Activated T-cell treated with anti-CD3 and anti-CD28 coated beads for 4 hours (primary cell): ENCODE data around the gene MRPL36.
"Not testable (repeated sequence)": the region's sequence is repeated elsewhere in the genome, so short reads cannot be mapped to it uniquely, and the experiment has no call there.

Experiments
- DNase-seq: peaks from one replicate; pipeline ENCODE4 v3.0.0-alpha.2; 2020

MRPL36 gene

GRCh38 chr5:1814183-1815020, 14.8 kb upstream of the MRPL36 start:
- no peak for DNase-seq

- DNase-seq: no peak
Observed at GRCh38 chr5:1810581-1811101, 11.0 kb upstream of the MRPL36 start.

- DNase-seq: no peak
Observed at GRCh38 chr5:1809416-1810035, 9.9 kb upstream of the MRPL36 start.

- DNase-seq: no peak
Observed at GRCh38 chr5:1808439-1808838, 8.8 kb upstream of the MRPL36 start.

- no peak for DNase-seq
Observed at GRCh38 chr5:1807451-1808185, 8.0 kb upstream of the MRPL36 start.

GRCh38 chr5:1806974-1807373, 7.3 kb upstream of the MRPL36 start:
- no peak for DNase-seq

GRCh38 chr5:1806199-1806598, 6.6 kb upstream of the MRPL36 start:
- DNase-seq: no peak

GRCh38 chr5:1805736-1806135, 6.1 kb upstream of the MRPL36 start:
- DNase-seq: no peak

DNA sequence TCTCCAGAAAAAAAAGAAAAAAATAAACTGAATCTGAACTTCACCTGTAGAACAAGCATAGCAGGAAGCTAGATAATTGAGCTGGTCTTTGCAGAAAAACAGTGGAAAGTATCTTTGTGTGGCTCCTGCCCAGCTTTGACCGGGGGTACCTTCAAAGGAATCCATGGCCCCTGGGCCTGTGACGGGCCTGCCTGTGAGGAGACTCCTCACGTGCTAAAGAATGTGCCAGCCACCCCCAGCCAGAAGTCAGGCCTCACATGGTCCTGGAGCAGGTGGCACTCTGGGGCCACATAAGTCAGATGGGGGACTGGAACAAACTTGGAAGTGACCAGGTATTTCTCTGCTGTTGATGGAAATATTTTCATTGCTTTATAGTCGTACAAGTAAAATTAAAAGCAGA, 5.7 kb upstream of the MRPL36 start:
- no peak for DNase-seq

- no peak for DNase-seq
Observed at GRCh38 chr5:1804001-1804690, 4.5 kb upstream of the MRPL36 start.

DNA sequence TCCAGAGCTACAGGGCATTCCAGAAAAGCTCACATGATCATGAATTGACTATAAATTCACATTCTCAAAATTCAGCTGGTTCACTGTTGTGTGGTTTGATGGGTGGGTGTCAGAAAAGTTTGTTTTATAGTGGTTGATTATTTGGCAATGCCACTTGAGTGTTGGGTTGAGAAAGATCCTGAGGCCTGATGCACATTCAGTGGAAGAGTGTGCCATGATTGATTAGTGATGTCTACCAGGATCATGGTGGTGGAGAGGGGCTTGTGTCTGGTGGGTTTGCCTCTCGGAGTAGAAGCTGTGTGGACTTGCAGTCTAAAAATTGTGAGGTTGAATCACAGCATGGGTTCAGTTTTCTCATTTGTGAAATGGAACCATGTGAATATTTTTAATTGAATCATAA, 3.6 kb upstream of the MRPL36 start:
- DNase-seq: no peak

- no peak for DNase-seq
Observed at GRCh38 chr5:1801967-1802295, 2.3 kb upstream of the MRPL36 start.

DNA sequence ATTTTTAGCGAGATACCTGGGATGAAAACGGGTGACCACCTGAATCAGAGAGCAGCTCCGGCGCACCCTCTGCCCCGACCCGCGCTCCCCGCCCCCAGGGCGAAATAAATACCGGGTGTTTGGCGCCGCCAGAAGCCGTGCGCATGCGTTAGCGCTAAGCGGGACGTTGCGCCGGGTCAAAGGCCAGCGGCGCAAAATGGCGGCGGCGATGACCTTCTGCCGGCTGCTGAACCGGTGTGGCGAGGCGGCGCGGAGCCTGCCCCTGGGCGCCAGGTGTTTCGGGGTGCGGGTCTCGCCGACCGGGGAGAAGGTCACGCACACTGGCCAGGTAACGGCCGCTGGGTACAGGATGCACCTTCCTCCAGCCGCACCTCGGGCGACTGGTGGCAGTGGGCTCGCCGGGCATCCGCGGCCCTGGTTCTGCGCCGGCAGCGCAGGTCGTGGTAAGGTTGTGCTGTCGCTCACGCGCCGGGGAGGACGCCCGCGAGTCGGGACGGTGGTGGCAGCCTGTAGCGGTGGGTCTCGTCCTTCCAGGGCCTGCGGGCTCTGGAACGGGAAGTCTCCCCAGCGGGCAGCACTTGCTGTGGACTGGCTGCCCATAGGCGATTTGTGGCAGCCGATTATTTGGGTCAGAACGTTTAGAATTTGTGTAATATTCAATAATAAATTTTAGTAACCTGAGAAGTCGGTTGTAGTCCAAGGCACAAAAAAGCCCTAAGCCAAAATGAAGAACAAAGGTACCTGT, 1.8 kb upstream of the MRPL36 start, which contains the start of gene NDUFS6:
Gene NDUFS6, plus strand, starts transcription at position 186 of the 745 bp plus-strand sequence. Its CDS starts 11 bp downstream, at position 197.
- DNase-seq: peak; percentile 62

- no peak for DNase-seq
Observed at GRCh38 chr5:1800472-1801221, 1.0 kb upstream of the MRPL36 start.

- DNase-seq: no peak
Observed at GRCh38 chr5:1799110-1799601, 481 bp downstream of the MRPL36 start.

DNA sequence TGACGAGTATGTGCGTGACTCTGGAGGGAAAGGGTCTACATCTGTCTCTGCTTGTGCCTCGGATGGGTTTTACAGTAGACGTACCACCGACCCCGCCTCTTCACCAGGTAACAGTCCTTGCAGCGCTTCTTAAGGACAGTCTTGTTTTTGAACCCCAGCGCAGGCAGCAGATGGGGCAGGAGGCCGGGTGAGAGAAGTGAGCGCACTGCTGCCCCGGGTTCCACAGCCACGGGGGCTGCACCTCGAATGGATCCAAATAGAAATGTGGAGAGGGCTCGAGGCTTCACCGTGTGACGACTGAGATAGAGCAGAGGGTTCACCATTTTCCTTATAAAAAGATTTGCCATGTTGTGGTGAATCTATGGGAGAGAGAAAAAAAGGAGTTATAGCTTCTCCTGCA, 1.0 kb downstream of the MRPL36 start:
- not testable (repeated sequence) for DNase-seq

- no peak for DNase-seq
Observed at GRCh38 chr5:1797855-1798254, 1.8 kb downstream of the MRPL36 start.

DNA sequence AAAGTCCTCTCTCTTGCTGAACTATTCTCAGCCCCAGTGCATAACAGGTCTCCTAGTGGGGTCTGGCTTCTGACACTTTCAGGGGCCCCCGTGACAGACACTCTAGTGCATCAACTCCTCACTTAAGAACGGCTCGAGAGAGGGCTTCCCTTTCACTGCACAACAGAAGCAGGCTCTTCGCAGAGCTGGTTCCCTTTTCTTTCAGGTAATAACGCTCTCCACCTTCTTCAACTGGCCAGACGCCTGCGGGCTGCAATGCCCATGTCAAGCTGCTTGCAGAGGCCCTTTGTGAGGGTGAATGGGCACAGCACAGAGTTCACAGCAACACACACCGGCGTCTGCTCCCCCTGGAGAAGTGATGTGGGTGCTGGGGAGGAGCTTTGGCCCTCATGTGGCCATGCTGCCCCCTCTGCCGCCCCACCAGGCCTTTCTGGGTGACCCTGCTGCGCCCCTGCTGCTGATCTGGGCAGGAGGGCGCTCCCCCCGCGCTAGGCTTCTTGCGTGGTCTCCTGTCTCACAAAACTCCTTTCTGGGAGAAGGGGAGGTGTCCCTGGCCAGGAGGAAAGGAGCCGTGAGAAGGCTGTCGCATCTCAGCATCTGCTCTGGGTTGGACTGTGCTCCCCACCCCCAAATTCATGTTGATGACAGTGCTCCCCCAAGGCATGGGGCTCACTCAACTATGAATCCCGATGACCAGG, 2.4 kb downstream of the MRPL36 start:
- DNase-seq: no peak

GRCh38 chr5:1796371-1797102, 3.1 kb downstream of the MRPL36 start:
- no peak for DNase-seq

DNA sequence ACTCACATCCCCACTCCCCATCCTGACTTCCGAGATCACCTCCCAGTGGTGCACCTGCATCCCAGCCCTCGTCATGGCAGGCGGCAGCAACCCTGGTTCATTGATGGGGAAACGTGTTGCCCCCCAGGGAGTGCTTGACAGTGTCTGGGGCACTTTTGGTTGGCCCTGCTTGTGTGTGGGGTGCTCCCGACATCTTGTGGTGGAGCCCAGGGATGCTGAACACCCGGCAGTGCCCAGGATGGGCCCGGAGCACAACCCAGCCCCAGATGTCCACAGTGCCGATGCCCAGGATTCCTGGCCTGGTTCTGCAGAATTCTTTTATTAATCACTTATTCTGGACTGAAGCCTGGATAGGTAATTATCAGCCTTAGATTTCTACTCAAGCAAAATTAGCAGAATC, 3.7 kb downstream of the MRPL36 start:
- DNase-seq: no peak
